ACC112 (cell line): ENCODE results near the gene CHST8.
"Not testable (repeated sequence)": the region's sequence is repeated elsewhere in the genome, so short reads cannot be mapped to it uniquely, and the experiment has no call there.

ENCODE experiments used
- H2AFZ ChIP-seq: fragments of 200-600 bp; sonication (generic); one replicate; pipeline ENCODE4 v1.6.0; 2017; ENCODE audit warnings: antibody characterized with exemption, low read length; ENCODE audit not compliant: unreplicated experiment
- H3K27ac ChIP-seq: fragments of 200-600 bp; sonication (generic); 2 replicates; pipeline ENCODE4 v1.5.1; 2014; ENCODE audit warnings: low read depth, mild to moderate bottlenecking, antibody characterized with exemption, low read length, moderate library complexity
- H3K27me3 ChIP-seq: fragments of 200-600 bp; sonication (generic); 2 replicates; pipeline ENCODE4 v1.6.1; 2014; ENCODE audit warnings: mild to moderate bottlenecking, antibody characterized with exemption, low read length, moderate library complexity, mixed read lengths; ENCODE audit not compliant: insufficient read depth
- H3K36me3 ChIP-seq: fragments of 200-600 bp; sonication (generic); 2 replicates; pipeline ENCODE4 v1.6.1; 2016; ENCODE audit warnings: mild to moderate bottlenecking, antibody characterized with exemption, low read length, moderate library complexity, mixed read lengths; ENCODE audit not compliant: insufficient read depth
- H3K4me1 ChIP-seq: fragments of 200-600 bp; sonication (generic); one replicate; pipeline ENCODE4 v1.6.1; 2016; ENCODE audit warnings: low read length, mixed read lengths; ENCODE audit not compliant: insufficient read depth, unreplicated experiment, control insufficient read depth
- H3K4me3 ChIP-seq: fragments of 200-600 bp; sonication (generic); 2 replicates; pipeline ENCODE4 v1.5.1; 2014; ENCODE audit warnings: mild to moderate bottlenecking, low read depth, low read length
- H3K79me2 ChIP-seq: fragments of 200-600 bp; sonication (generic); one replicate; pipeline ENCODE4 v1.6.0; 2016; ENCODE audit warnings: low read length; ENCODE audit not compliant: control insufficient read depth, unreplicated experiment, insufficient read depth

CHST8 gene

GRCh38 chr19:33663316-33663715 lies 41.6 kb downstream of the CHST8 start:
- not testable (repeated sequence) for H3K4me1 ChIP-seq, H3K36me3 ChIP-seq, H3K27ac ChIP-seq, H3K79me2 ChIP-seq, H3K27me3 ChIP-seq, H3K4me3 ChIP-seq, H2AFZ ChIP-seq

- no peaks in the 10 kb centered on the region for H3K4me1 ChIP-seq
- H2AFZ ChIP-seq = no peak overlapping the region
- H3K27ac ChIP-seq = no peak overlapping the region
- H3K27me3 ChIP-seq = peaks cover 12% of the 10 kb centered on the region
- no peaks in the 10 kb centered on the region for H3K79me2 ChIP-seq
- H3K4me3 ChIP-seq = no peak overlapping the region
- no peaks in the 10 kb centered on the region for H3K36me3 ChIP-seq
Measured at GRCh38 chr19:33664744-33665143, 43.0 kb downstream of the CHST8 start.

- Histone ChIP-seq H3K4me3 (no peak overlapping the region), H3K36me3 (no peaks in the 10 kb centered on the region), H3K27me3 (peaks cover 24% of the 10 kb centered on the region), H3K27ac (no peak overlapping the region), H3K79me2 (no peaks in the 10 kb centered on the region), H2AFZ (no peak overlapping the region), H3K4me1 (no peaks in the 10 kb centered on the region)
Measured at GRCh38 chr19:33665776-33666595, 44.2 kb downstream of the CHST8 start.

- Histone ChIP-seq H2AFZ (no peak overlapping the region), H3K27me3 (peaks cover 24% of the 10 kb centered on the region), H3K36me3 (no peaks in the 10 kb centered on the region), H3K4me1 (no peaks in the 10 kb centered on the region), H3K4me3 (no peak overlapping the region), H3K79me2 (no peaks in the 10 kb centered on the region), H3K27ac (no peak overlapping the region)
Measured at GRCh38 chr19:33667141-33667650, 45.4 kb downstream of the CHST8 start.

- H3K79me2 ChIP-seq = no peaks in the 10 kb centered on the region
- no peak overlapping the region for H3K27ac ChIP-seq
- H3K4me3 ChIP-seq = no peak overlapping the region
- H3K4me1 ChIP-seq = no peaks in the 10 kb centered on the region
- no peak overlapping the region for H2AFZ ChIP-seq
- peaks cover 24% of the 10 kb centered on the region for H3K27me3 ChIP-seq
- H3K36me3 ChIP-seq = no peaks in the 10 kb centered on the region
Measured at GRCh38 chr19:33667881-33668280, 46.1 kb downstream of the CHST8 start.

- H3K27me3 ChIP-seq = peaks cover 24% of the 10 kb centered on the region
- H2AFZ ChIP-seq = no peak overlapping the region
- H3K27ac ChIP-seq = no peak overlapping the region
- H3K4me1 ChIP-seq = no peaks in the 10 kb centered on the region
- no peaks in the 10 kb centered on the region for H3K79me2 ChIP-seq
- no peak overlapping the region for H3K4me3 ChIP-seq
- no peaks in the 10 kb centered on the region for H3K36me3 ChIP-seq
Measured at GRCh38 chr19:33668968-33669367, 47.2 kb downstream of the CHST8 start.

GRCh38 chr19:33669376-33669775 lies 47.6 kb downstream of the CHST8 start:
- Histone ChIP-seq H3K27ac (no peak overlapping the region), H3K27me3 (peaks cover 24% of the 10 kb centered on the region), H3K79me2 (no peaks in the 10 kb centered on the region), H2AFZ (no peak overlapping the region), H3K36me3 (no peaks in the 10 kb centered on the region), H3K4me3 (no peak overlapping the region), H3K4me1 (no peaks in the 10 kb centered on the region)

- no peaks in the 10 kb centered on the region for H3K79me2 ChIP-seq
- no peak overlapping the region for H3K4me3 ChIP-seq
- H3K36me3 ChIP-seq = no peaks in the 10 kb centered on the region
- peaks cover 24% of the 10 kb centered on the region for H3K27me3 ChIP-seq
- H2AFZ ChIP-seq = no peak overlapping the region
- H3K27ac ChIP-seq = no peak overlapping the region
- no peaks in the 10 kb centered on the region for H3K4me1 ChIP-seq
Measured at GRCh38 chr19:33670398-33670797, 48.6 kb downstream of the CHST8 start.

- Histone ChIP-seq H3K4me1 (no peaks in the 10 kb centered on the region), H3K27ac (no peak overlapping the region), H3K79me2 (no peaks in the 10 kb centered on the region), H3K4me3 (no peak overlapping the region), H3K36me3 (no peaks in the 10 kb centered on the region), H2AFZ (no peak overlapping the region), H3K27me3 (peaks cover 24% of the 10 kb centered on the region)
Measured at GRCh38 chr19:33671211-33671610, 49.5 kb downstream of the CHST8 start.

- Histone ChIP-seq H3K27me3 (peaks cover 25% of the 10 kb centered on the region), H3K4me1 (no peaks in the 10 kb centered on the region), H3K27ac (no peak overlapping the region), H2AFZ (no peak overlapping the region), H3K4me3 (no peak overlapping the region), H3K79me2 (no peaks in the 10 kb centered on the region), H3K36me3 (no peaks in the 10 kb centered on the region)
Measured at GRCh38 chr19:33673258-33673875, 51.6 kb downstream of the CHST8 start.
